Medulla oblongata (tissue), 1 donor: ENCODE measurements around the gene NANOS3.
A peak's percentile ranks its signal among the peaks of the same experiment; 100 is the strongest.
"Not testable (repeated sequence)": the region's sequence is repeated elsewhere in the genome, so short reads cannot be mapped to it uniquely, and the experiment has no call there.

Source experiments
- DNase-seq: peaks from one replicate; pipeline ENCODE4 v3.0.0-alpha.2; 2015; ENCODE audit errors: extremely low spot score

NANOS3 gene

DNA sequence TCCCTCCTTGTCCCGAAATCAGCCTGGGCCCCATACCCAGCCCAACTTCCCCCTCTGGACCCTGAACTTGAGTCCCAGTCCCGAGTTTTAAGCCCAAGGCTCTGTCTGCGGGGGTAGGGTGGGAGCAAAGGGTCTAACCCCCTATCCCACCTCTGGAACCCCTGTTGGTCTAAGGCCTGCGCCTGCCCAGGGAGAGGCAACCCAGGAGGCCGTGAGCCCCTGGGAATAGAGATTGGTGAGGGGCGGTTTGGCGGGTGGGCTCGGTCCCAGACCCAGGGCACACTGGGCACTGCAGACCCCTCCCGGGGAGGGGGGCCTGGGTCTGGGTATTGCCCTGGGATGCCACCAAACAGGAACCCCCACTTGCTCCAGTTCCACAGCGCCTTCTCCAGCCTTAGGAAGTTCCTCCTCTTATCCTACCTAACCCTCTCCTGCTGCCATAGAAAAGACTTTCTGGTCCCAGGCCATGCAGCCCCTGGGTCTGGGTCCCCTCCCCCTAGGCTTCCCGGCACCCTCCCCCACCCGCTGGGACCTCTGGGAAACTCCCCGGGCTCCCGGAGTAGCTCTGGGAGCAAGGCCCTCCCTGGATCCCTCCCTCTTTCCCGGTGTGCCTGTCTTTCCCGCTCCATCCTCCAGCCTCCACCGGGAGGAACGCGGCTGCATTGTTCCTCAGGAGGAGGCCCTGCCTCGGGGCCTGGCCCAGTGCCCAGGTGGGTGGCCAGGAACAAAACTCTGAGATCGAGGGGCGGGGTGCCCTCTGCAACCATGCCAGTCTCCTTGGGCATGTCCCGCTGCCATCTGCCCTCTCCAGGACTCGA, 33.6 kb upstream of the NANOS3 start:
- no peak for DNase-seq

DNA sequence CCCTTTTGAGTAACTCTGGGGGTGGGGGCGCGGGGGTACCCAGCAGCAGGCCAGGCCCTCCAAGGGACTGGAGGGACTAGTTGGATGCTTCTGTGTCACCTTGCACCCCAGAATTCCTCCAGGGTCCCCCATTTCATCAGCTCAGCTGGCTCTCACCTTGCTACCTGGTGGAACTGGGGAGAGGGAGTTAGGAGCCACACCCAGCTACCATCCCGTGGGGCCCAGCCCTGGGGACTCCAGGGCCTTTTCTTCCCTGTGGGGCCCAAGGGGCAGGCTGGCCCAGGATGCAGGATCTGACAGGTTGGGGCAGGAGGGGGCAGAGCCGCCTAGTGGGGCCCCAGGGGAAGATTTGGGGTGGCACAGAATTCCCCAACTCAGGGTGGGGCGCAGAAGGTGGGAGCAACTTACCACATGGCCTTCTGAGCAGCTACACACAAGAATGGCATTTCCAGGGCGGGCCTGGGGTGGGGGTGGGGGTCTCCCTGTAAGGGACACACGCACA, 32.8 kb upstream of the NANOS3 start:
- no peak for DNase-seq

DNA sequence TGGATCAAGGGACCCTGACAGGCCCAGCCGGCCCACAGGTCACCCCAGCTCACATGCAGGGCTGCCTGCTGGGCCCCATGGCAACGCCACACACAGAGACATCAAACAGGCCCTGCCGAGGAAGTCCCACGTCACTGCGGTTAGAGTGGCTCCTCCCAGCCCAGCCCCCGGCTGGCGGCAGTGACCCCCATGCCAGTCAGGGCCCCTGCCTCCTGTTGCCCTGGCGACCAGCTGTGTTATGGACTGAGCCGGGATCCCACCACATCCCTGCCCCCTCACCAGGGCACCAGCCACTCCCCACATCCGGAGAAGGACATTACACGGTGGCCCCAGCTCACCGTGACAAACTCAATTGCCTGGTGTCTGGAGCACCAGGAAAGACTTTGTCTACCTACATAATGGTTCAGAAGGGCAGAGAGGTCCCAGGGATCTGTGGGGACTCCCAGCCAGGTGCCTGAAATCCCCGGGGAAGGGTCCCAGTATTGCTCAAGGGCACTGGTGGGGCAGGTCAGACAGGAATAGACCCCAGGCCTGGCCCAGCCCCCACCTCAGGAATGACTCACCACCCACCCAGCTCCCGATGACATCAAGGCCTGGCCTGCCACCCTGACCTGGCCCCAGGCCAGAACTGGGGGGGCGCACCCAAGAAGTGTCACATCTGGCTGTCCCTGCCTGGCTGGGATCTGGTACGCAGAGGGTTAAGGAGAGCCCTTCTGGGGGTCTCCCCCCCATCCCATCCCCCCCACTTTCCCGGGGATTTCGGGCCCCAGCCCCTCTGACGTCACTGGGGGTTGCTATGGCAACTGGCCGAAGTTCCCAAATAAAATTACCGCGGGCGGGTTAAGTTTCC, 30.2 kb upstream of the NANOS3 start:
- peak; percentile 85 for DNase-seq

DNA sequence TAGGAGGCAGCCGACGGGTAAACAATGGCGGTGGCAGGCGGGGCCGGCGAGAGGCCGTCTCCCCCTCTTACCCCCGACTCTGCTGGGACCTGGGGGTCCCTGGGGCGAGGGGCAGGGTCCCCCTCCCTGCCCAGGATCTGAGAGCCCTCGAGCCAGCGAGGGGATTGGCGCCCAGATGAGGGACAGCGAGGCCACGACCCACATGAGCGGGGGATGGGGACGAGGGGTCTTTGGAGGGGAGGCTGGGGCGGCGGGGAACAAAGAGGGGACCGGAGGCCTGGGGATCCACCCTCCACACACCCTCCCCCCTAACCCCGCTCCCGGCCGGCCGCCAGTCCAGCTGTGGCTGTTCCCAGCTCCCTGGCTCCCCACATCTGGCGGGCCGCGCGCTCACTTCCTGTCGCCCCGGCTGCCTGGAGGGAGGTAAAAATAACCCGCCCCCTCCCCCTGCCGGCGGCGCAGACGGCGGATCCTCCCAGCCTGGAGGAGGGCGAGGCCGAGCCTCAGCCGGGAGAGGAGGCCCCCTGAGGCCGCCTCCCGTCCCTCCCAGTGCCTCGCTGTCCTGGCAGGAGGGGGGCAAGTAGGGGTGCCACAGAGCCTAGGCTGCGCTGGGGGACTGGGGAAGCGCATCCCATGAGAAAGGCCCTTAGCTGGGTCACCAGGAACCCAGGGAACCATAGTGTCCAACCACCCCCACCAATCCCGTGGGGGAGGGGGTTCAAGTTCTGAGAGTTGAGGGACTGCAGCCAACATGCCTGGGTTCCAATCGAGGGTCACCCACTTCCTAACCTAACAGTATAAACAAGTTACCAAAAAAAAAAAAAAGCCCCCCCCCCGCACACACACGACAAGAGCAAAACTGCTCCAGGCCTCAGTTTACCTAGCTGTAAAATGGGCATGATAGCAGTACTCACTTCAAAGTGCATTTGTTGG, 29.3 kb upstream of the NANOS3 start:
- peak; percentile 80 for DNase-seq

DNA sequence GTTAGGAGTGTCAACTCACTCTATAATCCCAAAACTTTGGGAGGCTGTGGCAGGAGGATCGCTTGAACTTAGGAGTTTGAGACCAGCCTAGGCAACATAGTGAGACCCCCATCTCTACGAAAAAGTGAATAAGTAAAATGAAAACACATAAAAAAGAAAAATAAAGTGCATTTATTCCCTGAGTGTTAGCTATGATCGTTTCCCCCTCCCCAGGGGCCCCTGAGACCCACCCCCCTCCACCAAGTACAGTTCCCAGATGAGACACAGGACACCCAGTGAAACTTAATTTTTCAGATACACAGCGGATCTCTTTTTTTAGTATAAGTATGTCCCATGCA, 28.6 kb upstream of the NANOS3 start:
- no peak for DNase-seq

DNA sequence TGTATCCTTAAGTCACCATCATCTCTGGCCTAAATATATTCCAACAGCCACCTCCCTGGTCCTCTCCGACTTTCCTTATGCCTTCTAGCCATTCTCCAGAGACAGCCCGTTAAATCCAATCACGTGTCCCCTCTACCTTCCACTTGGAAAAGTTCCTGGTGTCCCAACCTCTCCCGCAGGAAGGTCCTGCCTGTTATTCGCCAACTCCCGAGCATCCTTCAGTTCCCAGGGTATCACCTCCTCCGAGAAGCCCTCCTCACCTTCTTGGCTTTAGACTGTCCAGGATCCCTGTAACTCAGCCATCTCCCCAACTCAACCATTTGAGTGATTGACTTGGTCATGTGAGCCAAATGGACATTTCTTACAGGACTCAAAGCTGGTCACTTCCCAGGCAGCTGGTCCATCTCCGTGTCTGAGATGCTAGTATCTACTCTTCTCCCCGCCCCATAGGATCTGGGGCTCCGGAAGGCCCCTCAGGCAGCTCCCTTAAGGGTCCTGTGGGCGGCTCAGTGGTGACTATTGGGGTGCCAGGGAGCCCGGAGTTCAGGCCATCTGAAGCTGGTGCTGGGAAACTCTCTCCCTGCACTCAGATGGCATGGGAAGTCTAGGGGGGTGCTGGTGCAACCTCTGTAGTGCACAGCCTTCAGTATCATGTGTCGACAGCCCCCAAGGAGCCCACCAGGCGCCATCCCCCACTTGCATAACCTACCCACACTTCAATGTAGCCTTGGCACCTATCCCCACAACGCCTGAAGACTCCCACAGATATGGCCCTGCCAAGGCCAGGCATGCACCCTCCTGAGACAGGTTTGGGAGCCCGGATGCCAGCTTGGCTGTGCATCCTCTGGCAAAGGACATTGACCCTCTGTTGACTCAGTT, 27.9 kb upstream of the NANOS3 start:
- no peak for DNase-seq

DNA sequence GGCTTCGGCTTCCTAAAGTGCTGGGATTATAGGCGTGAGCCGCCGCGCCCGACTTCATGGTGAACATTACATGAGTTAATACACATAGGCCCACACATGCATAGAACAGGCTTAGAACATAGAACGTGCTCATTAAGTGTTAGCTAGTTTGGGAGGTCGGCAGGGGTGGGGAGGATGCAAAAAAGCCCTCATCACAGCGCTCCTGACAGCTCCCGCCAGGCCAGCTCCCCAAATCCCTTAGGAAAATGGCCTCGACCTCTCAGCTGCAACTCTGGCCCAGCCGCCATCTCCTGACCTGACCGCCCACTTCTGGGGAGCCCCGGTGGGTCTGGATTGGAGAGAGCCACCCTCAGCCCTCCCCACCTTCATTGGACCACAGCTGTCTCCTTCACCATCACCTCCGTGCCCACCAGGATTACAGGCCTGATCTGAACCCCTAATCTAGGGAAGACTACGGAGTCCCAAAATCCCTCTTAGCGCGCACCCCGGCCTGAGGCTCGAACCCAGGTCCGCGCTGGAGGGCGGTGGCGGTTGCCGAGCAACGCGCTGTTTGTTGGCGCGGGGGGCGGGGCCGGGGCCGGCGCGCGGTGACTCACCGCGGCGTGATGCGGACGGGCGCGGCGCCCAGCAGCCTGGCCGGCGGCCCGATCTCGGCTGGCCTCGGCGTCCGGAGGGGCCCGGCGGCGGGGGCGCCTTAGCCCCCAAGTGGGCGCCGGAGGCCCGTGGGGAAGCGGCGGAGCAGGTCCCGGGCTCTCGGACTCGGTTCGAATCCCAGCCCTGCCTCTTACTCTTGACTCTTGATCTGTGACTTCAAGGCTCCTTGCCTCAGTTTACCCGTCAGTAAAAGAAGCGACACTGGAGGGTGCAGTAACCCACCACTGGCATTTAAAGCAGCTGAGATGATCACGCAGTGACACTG, 26.7 kb upstream of the NANOS3 start:
- peak; percentile 66 for DNase-seq

DNA sequence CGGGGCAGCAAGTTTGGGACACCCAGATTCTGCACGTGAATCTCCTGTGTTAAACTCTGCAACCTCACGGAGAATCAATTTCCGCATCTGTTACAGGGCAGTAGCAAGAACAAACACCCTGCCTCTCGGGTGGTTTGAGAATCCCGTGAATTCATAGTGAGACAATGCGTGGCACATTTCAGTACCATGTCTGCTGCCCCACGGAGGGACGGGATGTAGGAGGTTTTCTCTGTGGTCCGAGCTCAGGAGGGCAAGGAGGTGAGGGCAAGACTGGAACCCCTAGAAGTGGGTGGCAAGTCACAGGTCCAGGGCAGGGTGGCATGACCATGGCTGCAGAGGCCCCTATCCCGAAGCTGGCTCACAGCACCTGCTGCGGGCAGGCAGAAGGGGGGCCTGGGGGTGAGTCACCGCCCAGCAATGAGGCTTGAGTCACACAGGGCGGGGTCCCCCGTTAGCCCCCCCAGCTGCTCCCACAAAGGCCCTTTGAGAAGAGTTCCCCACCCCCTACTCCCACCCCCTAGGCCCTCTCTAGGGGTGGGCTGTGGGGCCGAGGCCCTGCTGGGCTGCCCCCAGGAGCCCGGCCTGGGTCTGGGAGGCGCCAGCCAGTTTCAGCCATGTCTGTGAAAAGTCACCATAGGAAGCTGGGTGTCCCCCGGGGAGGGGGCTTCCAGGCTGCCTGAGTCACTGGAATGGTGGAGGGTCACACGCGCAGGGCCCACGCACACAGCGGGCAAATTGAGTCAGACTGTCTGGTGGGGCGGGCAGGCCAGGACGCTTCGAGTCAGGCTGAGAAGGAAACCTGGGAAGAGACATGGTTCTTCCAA, 25.8 kb upstream of the NANOS3 start:
- DNase-seq, result no peak

DNA sequence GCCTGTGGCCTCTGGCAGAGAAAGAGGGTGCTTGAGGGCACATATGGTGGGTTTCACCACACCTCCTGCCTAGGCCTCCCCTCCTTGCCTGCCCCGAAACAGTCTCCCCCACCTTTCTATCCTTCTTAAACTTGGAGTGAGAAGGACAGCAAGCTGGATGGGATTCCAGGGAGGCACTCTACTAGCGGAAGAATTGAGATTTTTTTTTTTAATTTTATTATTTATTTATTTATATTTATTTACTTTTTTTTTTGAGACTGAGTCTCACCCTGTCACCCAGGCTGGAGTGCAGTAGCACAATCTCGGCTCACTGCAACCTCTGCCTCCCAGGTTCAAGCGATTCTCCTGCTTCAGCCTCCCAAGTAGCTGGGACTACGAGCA, 25.2 kb upstream of the NANOS3 start:
- DNase-seq, result not testable (repeated sequence)

DNA sequence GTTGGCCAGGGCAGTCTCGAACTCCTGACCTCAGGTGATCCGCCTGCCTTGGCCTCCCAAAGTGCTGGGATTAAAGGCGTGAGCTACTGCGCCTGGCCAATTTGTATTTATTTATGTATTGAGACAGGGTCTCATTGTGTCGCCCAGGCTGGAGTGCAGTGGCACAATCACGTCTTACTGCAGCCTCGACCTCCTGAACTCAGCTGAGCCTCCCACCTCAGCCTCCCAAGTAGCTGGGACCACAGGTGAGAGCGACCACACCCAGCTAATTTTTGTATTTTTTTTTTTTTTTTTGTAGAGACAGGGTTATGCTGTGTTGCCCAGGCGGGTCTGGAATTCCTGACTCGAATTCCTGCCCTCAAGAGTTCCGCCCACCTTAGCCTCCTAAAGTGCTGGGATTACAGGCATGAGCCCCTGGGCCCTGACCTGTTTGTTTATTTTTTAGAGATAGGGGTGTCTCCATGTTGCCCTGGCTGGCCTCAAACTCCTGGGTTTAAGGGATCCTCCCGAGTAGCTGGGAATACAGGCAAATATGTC, 24.7 kb upstream of the NANOS3 start:
- not testable (repeated sequence) for DNase-seq

DNA sequence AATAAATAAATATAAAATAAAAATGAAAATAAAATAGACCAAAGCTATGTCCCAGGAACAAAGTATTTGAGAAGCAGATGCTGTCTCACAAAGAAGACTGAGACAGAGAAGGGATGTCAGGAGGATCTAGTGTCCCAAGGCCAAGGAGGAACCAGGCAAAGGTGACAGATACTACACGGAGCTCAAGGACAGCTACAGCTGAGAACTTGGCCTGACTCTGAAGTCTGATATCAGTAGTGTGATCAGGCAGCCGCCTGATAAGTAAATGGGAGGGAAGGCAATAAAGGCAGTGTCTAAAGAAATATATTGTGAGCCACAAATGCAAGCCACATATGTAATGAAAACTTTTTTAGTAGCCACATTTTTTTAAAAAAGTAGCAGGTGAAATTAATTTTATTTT, 20.4 kb upstream of the NANOS3 start:
- no peak for DNase-seq

DNA sequence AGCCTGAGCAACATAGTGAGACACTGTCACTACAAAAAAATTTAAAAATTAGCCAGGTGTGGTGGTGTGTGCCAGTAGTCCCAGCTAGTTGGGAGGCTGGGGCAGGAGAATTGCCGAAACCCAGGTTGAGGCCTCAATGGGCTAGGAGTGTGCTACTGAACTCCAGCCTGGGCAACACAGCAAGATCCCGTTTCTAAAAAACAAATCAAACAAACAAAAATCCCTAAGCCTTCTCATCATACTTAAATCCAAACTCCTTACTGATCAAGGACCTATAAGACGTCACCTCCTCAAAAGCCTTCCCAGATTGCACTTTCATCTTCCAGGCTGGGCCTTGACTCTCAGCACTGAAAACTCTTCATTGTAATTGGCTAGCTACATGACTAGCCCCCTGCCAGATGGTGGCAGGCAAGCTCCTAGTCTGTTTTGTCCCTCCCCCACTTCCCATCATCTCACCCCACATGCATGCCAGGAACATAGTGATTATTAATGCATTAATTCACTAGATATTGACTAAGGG, 17.5 kb upstream of the NANOS3 start:
- no peak for DNase-seq

DNA sequence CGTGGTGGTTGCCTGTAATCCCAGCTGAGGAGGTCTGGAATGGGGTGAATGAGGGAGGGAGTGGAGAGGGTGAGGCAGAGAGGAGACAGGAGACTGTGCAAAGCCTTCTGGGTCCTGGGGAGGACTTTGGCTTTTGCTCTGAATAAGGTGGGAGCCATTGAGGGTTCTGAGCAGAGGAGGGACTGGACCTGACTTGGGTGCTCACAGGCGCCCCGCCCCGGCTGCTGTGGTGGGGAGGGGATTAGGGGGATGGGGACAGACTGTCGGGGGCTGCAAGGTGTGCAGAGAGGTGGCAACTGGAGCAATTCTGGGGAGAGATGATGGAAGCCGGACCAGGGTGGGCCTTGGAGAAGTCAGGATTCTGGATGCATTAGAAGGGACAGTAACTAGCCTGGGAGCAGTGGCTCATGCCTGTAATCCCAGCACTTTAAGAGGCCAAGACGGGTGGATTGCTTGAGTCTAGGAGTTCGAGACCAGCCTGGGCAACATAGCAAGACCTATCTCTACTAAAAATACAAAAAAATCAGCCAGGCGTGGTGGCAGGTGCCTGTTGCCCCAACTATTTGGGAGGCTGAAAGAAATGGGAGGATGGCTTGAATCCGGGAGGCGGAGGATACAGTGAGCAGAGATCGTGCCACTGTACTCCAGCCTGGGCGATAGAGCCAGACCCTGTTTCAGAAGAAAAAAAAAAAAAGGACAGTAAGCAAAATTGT, 16.1 kb upstream of the NANOS3 start:
- DNase-seq, result no peak

DNA sequence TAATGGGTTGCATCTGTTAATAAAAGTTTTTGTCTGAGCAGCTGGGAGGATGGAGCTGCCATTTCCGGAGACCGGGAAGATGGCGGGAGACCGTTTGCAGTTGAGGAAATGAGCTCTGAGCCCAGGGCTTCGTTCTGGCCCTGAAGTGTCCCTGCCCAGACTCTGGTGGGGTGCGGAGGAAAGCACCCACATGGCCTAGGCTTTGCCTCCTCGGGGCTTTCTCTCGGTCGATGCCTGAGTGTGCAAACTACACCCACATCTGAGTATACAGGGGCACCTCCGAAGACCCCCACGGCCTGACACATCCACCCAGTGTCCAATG, 15.6 kb upstream of the NANOS3 start:
- no peak for DNase-seq

DNA sequence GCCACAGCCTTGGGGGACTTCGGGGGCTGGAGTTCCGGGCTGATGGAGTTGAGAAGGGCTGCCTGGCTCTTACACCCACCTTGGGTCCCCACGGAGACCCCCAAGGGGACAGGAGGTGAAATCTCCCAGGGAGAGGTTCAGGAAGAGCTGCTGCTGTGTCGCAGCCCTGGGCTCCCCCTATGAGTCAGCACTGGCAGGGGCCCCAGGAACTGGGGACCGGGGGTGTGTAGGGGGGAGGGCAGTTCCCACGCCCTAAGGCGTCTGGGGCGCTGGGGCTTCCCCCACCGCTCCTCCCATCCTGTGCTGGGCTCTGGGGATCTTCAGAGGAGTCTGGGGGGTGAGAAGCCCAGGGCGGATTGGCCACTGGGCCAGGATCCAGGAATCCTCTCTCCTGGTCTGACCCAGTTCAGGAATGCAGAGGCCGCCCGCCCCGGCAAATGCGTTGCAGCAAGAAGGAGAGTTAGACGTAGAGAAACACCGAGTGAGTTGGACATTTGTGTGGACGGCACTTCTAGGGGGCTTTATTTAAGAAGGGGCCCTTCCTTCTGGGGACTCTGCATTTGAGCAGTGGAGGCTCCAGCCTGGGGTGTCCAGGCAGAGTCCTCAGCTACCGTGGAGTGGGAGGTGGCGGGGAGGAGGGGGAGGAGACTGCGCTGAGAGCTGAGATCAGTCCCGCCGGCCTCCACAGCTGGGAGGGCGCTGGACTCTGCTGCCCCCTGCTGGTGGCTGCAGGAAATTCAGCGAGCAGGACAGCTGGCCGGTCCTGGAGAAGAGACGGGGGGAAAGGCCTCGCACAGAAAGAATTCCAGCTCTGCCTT, 15.0 kb upstream of the NANOS3 start:
- peak; percentile 95 for DNase-seq

DNA sequence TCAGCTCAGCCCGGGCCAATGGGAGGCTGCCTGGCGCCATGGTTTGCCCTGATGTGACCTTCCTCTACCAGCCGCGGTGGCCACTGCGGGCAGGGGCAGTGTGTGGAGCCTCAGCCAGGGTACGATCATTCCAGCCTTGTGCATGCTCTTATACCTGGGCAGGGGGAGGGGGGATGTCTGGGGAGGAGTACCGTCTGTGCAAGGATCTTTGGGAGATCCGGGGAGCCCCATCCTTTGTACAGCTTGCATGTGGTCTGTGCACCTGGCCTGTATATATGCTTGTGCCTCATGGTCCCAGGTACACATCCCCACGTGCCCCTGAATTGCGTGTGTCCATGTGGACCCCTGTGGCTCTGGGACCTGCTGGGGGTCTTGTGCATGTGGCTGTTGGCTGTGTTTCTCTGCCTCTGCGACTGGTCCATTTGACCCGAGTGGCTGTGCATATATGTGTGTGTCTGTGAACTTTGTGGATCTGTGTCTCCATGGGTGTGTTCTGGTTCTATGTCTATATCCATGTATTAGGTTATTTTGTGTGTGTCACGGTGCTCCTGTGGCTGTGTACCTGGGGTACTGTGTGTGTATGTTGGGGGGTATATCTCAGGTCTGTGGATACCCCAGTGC, 12.8 kb upstream of the NANOS3 start:
- DNase-seq, result no peak
